Activated T-helper 9 cell treated with anti-CD3 and anti-CD28 coated beads, Interleukin-2, amount 50 U/mL, for 16 hours (primary cell): ENCODE measurements around the gene A4GNT.

Experiments used
- DNase-seq: peaks from one replicate; pipeline ENCODE4 v3.0.0-alpha.2; 2020; ENCODE audit warnings: low read depth

A4GNT gene

GRCh38 chr3:138078901-138079344 lies 53.3 kb downstream of the A4GNT start:
- no peak for DNase-seq

- no peak for DNase-seq
These were observed 54.1 kb downstream of the A4GNT start for GRCh38 chr3:138078096-138078495.
